NOMO-1 treated with dmso at 0.1 percent for 144 hours (cell line): ENCODE measurements around the gene ADAM22.

ENCODE experiments used
- DNase-seq: peaks from one replicate; lab custom pipeline; 2025; ENCODE audit not compliant: unreplicated experiment; lab: John Stamatoyannopoulos, UW

ADAM22 gene

DNA sequence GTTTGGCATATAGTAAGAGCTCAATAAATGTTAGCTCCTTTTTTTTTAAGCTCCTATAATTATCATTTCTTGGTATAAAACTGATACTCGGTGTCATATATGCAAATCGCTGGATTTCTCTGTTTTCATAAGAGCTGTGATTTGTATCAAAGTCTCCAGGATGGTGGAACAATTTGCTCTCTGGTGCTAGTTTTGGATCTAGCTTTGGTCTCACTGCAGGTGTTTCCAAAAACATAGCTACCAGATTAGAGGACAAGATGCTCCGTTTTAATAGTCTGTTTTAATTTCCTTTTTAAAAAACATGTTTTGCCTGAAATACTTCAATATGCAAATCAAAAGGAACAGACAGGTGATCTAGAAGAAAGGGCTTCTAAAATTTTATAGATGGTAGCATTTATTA lies 25.3 kb downstream of the ADAM22 start:
- no peak for DNase-seq

DNA sequence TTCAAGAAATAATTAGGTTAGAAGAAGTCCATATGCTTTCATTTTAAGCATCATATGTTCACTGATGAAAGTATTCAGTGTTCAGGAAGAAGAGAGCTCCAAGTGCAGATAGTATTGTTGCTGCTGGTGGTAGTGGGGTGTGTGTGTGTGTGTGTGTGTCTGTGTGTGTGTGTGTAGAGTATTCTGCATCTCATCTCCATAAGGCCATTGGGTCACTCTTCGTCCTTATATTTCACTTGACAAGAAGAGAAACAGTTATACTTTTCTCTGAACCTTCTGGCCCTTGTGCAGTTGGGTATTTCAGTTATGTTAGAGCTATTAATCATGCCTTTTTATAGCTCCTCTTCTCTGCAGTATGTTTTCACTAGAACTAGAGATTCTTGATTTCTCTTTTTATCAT lies 26.2 kb downstream of the ADAM22 start:
- no peak for DNase-seq

DNA sequence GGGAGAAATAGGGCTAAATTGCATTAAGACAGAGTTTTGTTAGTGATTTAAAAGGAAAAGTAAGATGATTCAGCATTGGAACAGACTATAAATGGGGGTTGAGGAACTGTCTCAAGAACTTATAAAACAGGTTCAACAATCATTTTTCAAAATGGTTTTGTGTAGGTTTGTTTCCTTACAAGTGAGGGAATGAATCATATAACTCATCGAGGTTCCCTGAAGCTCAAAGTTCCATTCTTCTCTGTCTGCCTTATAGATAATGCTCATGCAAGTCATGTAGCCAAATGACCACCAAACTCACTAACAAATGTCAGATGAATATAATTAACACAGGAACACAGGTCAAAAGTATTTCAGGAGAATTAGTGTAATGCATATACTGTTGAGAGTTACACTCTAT lies 27.7 kb downstream of the ADAM22 start:
- no peak for DNase-seq

GRCh38 chr7:87966271-87966670 lies 32.2 kb downstream of the ADAM22 start:
- no peak for DNase-seq

DNA sequence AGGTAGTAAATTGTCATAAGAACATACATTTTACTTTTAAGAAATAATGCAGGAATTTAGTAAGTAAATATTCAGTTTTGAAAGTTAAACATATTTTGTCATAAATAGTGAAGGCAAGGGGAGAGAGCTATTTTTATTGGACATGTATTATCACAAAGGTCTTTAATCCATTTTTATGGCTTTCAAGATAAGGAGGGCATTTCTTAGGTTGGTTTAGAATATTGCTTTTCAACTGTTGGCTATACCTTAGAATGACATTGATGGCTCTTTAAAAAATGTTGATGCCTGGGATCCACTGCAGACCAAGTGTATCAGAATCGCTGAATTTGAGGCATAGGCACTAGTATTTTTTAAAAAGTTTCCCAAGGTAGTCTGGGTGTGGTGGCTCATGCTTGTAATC lies 34.0 kb downstream of the ADAM22 start:
- DNase-seq = no peak

- DNase-seq = no peak
Measured at GRCh38 chr7:87982116-87982515, 48.1 kb downstream of the ADAM22 start.

DNA sequence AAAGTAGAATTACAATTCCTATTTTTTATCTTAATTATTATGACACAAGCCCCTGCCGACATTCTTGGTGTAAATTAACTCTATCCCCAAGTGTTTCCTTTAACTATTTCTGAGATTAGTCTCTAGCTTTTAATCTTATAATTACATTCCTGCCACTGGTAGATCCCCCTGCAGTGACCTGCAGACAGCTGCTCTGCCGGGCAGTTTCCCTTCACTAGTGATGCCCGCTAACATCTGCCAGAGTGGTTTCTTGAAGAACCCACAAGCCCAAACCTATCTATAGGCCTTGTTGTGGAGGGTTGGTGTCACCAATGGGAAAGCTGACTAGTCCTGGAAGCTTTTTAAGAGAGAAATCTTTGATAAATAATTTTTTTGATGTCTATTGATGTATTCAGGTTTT lies 50.0 kb downstream of the ADAM22 start:
- DNase-seq = no peak

GRCh38 chr7:87993269-87993668 lies 59.2 kb downstream of the ADAM22 start:
- DNase-seq = no peak

DNA sequence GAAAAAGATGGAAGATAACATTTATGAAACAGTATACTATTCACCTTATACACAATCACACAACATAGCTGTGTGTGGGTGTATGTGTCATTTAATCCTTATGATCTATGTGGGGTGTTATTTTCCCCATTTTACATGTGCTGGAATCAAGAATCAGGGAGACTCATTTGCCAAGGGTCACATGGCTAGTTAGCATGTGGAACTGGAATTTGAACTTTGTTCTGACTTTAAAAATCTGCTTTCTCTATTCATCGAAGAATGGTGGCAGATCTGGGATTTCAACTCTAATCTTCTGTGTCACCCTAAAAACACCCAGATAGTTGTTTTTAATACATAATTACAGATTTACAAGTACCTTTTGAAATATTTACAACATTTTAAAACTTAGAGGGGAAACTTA lies 65.2 kb downstream of the ADAM22 start:
- DNase-seq = no peak

DNA sequence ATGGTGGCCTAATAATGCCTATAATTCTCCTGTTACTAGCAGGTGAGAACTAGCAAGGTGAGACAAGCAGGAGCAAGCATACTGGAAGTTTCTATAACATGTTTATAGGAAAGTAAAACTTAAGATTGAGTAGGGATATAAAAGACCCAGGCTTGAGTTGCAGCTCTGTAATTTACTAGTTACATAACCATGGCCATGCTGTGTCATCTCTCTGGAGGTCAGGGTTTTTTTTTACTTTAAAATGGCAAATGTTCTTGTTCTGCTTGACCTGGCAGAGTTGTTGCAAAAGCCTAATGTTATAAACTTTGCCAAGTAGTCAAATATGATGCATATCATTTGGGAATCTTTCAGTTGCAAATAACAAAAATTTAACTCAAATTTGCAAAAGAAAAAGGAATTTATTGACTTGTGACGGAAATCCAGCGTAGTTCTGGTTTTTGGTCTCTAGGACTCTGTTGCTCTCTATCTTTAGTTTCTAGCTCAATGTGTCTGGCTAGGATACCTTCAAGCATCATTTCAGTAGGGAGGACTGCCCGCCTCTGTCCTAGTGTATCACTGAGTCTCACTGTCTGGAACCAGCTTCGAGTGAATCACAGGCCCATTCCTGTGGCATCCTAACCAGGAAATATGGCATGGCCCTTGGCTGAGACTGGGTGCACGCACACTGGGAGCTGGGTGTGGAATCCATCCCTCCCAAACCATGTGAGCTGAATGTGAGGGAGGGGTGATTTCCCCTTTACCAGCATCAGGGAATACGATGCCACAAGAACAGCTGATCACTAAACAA lies 67.9 kb downstream of the ADAM22 start:
- no peak for DNase-seq

GRCh38 chr7:88002617-88003016 lies 68.6 kb downstream of the ADAM22 start:
- no peak for DNase-seq

DNA sequence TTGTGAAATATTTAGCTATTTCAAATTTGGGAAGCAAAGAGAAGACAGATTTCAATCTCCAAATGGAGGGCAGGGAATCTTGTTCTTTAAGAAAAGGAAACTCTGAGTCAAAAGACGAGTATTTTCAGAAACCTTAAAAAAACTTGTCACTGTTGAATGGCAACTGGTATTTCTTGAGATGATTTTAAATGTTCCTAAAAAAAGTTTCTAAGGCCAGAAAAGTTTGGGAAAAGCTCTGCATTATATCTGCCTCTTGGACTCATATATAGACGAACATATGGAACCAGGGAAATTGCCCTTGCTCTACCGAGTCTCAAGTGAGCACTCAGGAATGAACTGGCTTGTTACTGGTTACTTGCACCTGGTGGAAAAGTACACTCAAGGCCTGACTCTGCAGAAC lies 69.5 kb downstream of the ADAM22 start:
- DNase-seq = no peak

DNA sequence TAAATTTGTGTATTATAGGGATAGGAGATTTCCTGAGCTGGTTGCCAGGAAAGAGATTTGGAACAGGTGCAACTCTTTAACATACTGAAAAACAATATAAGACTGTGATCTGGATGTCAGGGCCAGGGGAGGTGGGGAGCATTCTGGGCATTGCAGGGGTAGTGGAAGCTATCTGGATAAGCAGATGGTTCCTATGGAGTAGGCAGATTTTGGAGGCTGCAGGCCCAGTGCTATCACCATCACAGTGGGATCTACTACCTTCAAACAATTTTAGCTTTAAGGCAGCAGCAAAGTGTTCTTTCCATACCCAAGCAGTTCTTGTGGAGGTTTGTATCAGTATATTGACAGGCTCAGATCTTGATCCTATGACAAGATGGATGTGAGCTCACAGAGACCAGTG lies 71.1 kb downstream of the ADAM22 start:
- DNase-seq = no peak

DNA sequence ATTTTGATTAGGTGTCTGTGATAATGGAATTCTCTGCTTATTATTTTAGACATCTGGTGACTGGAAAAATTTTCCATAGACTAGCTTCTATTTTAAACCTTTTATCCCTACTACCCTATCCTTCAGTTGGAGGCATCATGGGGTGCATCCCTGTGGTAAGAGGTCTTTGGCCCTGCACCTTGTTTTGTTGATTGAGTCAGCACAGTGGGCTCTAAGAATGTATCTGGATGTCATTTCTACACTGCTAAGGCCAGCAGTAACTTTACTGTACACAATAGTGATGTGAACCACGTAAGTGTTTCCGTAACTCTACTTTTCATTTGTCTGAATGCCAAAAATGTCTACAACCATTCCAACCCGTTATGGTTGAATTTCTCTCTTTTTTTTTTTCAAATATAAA lies 75.6 kb downstream of the ADAM22 start:
- DNase-seq = no peak

DNA sequence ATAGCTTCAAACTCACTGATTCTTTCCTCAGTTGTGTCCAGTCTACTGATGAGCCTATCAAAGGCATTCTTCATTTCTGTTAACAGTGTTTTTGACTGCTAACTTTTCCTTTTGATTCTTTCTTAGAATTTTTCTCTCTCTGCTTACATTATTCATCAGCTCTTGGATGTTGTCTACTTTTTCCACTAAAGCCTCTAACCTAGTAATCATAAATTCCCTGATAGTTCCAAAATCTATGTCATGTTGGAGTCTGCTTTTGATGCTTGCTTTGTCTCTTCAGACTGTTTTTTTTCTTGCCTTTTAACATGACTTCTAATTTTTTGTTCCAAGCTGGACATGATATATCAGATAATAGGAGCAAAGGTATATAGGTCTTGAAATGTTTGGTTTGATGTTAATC lies 78.0 kb downstream of the ADAM22 start:
- no peak for DNase-seq

- no peak for DNase-seq
Measured at GRCh38 chr7:88013981-88014380, 79.9 kb downstream of the ADAM22 start.

DNA sequence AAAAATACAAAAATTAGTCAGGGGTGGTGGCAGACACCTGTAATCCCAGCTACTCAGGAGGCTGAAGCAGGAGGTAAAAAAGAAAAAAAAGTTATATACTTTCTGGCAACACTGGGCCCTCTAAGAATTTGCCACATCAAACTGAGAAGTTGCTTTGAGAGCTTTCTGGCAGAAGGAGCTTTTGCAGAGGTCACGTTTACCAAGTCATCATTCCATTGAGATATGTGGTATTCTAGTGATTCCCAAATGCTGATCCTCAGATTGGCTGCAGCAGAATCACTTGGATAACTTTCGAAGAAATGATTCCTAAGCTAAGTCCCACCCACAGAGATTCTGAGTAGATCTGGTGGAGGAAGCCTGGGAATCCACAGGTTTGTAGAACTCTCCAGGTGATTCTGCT lies 80.5 kb downstream of the ADAM22 start:
- no peak for DNase-seq

- DNase-seq = no peak
Measured at GRCh38 chr7:88015309-88015708, 81.3 kb downstream of the ADAM22 start.

DNA sequence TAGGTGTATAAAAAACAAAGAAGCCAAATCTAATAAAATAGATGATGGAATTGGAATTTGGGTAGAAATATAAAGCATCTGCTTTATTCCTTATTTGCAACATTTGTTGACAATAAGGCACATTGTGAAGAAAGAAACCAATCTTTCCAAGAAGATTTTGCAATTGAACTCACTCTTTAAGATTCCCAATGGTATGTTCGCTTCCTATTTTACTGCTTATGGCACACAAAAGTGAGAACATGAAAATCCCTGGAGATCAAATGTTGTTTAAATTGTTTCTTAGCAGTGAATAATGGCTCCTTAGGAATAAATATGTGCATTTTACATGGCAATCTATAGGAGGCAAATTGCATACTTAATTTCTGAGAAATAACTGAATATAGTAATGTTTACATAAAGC lies 84.5 kb downstream of the ADAM22 start:
- DNase-seq = no peak

DNA sequence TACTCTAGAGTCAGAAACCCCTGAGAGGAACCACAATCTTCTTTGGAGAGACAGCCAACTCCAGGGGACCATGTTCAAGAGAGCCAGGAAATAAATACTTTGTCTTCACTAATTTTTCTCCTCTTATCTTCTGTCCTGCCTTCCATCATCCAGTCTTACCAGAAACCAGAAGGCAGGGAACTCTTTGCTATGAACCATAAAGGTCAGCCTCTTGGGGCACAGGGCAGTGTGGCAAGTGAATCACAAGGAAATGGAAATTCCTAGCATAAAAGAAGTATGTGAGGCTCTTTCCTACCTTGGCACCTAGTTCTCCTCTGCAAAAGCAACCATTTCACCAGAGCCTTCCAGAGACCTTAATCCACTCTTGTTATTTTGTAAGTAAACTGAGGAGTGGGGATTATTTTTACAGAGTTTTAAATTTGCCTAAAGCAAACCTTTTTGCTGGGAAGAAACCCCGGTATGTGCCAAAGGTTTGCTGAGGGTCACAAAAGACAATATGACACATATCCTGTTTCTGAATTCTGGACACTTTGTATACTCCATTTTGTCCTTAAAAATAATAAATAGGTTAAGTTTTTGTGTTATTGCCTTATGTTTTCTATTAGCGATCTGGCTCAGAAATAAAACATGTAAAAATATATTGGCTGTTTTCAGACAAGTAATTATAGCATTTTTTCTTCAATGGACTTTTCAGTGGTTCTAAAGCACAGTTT lies 87.1 kb downstream of the ADAM22 start:
- DNase-seq = no peak

- DNase-seq = no peak
Measured at GRCh38 chr7:88027724-88028123, 93.7 kb downstream of the ADAM22 start.

DNA sequence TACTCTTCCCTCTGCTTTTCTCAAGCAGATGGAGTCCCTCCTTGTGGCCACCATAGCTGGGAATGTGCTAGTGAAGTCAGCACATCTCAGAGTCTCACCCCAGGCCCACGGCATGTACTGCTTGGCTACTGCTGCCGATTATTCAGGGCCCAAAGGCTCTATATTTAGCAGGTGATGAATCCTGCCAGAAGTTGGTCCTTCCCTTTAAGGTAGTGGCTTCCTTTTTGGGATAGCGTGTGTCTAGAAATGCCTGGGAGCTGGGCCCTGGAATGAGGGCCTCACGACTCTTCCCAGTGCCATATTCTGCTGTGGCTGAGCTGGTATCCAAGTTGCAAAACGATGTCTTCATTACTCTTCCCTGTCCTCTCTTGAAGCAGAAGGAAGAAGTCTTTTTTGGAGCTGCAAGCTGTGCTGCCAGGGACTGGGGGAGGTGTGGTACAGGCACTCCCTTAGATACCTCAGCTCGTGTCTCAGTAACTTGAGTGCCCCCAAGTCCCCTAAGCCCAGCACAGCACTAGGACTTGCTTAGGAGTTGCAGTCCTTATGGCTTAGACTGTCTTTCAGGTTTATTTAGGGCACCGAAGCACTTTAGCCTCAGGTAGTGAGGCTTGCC lies 100.1 kb downstream of the ADAM22 start:
- DNase-seq = no peak
